ENCODE data around the gene RPL39L.

The RPL39L gene

DNA sequence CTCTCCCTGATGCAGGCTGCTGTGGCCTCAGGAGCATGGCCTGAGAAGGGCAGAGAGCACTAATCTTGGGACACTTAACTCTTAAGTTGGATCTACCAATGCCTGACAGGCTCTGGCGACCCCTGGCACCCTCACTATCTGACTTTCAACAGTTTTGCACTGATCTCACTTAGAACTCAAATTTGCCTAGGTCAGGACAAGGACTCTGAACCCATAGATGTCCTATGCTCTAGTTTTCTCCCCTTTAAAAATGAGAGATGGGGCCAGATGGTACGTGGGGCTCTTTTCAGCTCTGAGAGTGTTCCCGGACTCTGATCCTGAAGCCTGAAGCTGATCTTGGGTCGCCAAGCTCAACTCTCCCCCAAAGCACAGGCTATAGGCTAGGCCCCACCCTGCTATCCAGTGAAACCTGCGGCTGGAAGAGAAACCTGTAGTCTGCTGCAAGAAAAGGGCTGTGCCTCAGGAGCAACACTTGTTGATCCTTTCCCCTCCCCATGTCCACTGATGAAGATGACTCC, 65.7 kb downstream of the RPL39L start:
- Histone ChIP-seq H3K9me3 (ENCODE audit: insufficient read depth, low read length) (no peaks in the 10 kb centered on the region), H3K27me3 (ENCODE audit: insufficient read depth, insufficient read length) (no peaks in the 10 kb centered on the region), H3K36me3 (ENCODE audit: insufficient read depth, insufficient read length, low read length) (peaks cover 55% of the 10 kb centered on the region), H3K4me3 (ENCODE audit: insufficient read length, low read depth) (no peak overlapping the region), H3K4me1 (ENCODE audit: insufficient read depth, insufficient read length) (peaks cover 6% of the 10 kb centered on the region), H3K9ac (ENCODE audit: insufficient read length, low read depth) (no peak overlapping the region)
- TF ChIP-seq SUZ12 (IDR thresholded peaks at IDR 0.05; ENCODE audit: extremely low read depth, insufficient read depth, insufficient read length) (no peak), YY1 (IDR thresholded peaks at IDR 0.05; ENCODE audit: insufficient read depth, insufficient read length) (no peak), ZNF274 (IDR thresholded peaks at IDR 0.05; ENCODE audit: low read depth, low read length) (no peak)
- no peak for DNase-seq (ENCODE audit: low read depth, low spot score)

DNA sequence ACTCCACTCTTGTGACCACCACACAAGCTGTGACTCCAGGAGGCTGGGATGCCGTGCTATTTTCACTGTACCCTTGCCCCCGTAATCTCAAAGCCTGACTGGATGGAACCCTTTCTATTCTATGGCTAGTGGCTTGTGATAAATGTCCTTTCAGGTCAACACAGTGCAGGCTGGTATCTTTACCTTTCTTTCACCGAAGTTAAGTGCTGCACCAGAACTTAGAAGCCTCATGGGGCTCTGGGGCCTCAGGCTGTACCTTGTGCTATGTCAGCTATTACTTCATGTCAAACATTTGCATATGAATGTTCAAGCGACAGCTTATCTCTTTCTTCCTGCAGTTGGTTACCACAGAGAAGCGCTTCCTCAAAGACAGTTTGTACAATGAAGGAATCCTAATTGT, 66.8 kb downstream of the RPL39L start:
- no peaks in the 10 kb centered on the region for H3K9me3 ChIP-seq (ENCODE audit: insufficient read depth, low read length)
- no peak overlapping the region for H3K9ac ChIP-seq (ENCODE audit: insufficient read length, low read depth)
- peak; percentile 43 for DNase-seq (ENCODE audit: low read depth, low spot score)
- peaks cover 44% of the 10 kb centered on the region for H3K36me3 ChIP-seq (ENCODE audit: insufficient read depth, insufficient read length, low read length)
- H3K27me3 ChIP-seq (ENCODE audit: insufficient read depth, insufficient read length) = no peaks in the 10 kb centered on the region
- peaks cover 6% of the 10 kb centered on the region for H3K4me1 ChIP-seq (ENCODE audit: insufficient read depth, insufficient read length)
- no peak overlapping the region for H3K4me3 ChIP-seq (ENCODE audit: insufficient read length, low read depth)
- TF ChIP-seq YY1 (IDR thresholded peaks at IDR 0.05; ENCODE audit: insufficient read depth, insufficient read length) (no peak), ZNF274 (IDR thresholded peaks at IDR 0.05; ENCODE audit: low read depth, low read length) (no peak), SUZ12 (IDR thresholded peaks at IDR 0.05; ENCODE audit: extremely low read depth, insufficient read depth, insufficient read length) (no peak)

DNA sequence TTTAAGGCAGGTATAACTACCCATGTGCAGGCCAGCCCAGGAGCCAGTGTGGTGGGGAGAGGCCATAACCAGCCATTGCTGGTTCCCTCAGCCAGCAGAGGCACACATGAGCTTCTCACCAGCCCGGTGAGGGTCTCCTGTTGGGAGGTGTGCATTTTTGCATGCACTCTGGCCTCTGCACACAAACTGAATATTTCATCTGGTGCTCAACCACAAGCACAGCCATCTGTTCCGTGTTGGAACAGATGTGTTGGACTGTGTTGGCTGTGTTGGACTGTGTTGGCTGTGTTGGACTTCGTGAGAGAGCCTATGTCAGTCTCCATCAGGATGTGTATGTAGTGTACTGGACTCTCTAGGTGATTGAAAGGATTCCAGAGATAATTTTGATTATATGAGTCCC, 67.2 kb downstream of the RPL39L start:
- DNase-seq (ENCODE audit: low read depth, low spot score) = no peak
- Histone ChIP-seq H3K36me3 (ENCODE audit: insufficient read depth, insufficient read length, low read length) (peaks cover 43% of the 10 kb centered on the region), H3K9ac (ENCODE audit: insufficient read length, low read depth) (no peak overlapping the region), H3K4me1 (ENCODE audit: insufficient read depth, insufficient read length) (peaks cover 6% of the 10 kb centered on the region), H3K4me3 (ENCODE audit: insufficient read length, low read depth) (no peak overlapping the region), H3K9me3 (ENCODE audit: insufficient read depth, low read length) (no peaks in the 10 kb centered on the region), H3K27me3 (ENCODE audit: insufficient read depth, insufficient read length) (no peaks in the 10 kb centered on the region)
- no peak for TF ChIP-seq YY1 (IDR thresholded peaks at IDR 0.05; ENCODE audit: insufficient read depth, insufficient read length)
- no peak for TF ChIP-seq SUZ12 (IDR thresholded peaks at IDR 0.05; ENCODE audit: extremely low read depth, insufficient read depth, insufficient read length)
- no peak for TF ChIP-seq ZNF274 (IDR thresholded peaks at IDR 0.05; ENCODE audit: low read depth, low read length)
